Small intestine (tissue), 7 donors: ENCODE results near the gene NID2. TPM values are rescaled to one million over a fixed set of nuclear protein-coding genes. Genes with fewer than 3 reads are reported as not detected.

ENCODE experiments used
- DNase-seq, 2 donors: peaks; one replicate each; pipeline versions ENCODE4 v3.0.0 to v3.0.0-alpha.2; 2013
- FAIRE-seq: peaks from 2 replicates; lab custom pipeline; 2012; peaks lifted over from hg19 to GRCh38; lab: Jason Lieb, UNC
- H3K27ac ChIP-seq, 3 donors: one replicate each; pipeline ENCODE4 v1.5.1; 2013; ENCODE audit warnings: low read length in 2 of 3, mild to moderate bottlenecking in 2 of 3, control low read depth in 1 of 3, inconsistent platforms in 1 of 3, low read depth in 1 of 3, moderate library complexity in 1 of 3
- H3K27me3 ChIP-seq, 3 donors: one replicate each; pipeline ENCODE4 v1.6.1; 2013; ENCODE audit warnings: low read length in 3 of 3, inconsistent platforms in 1 of 3; ENCODE audit not compliant: control insufficient read depth in 3 of 3, insufficient read depth in 3 of 3
- H3K36me3 ChIP-seq, 3 donors: one replicate each; pipeline ENCODE4 v1.6.1; 2013; ENCODE audit warnings: low read length in 3 of 3, inconsistent platforms in 1 of 3, low read depth in 1 of 3, mild to moderate bottlenecking in 1 of 3, moderate library complexity in 1 of 3; ENCODE audit not compliant: control insufficient read depth in 3 of 3, insufficient read depth in 2 of 3
- H3K4me1 ChIP-seq, 3 donors: one replicate each; pipeline ENCODE4 v1.6.1; 2013; ENCODE audit warnings: low read length in 2 of 3, inconsistent platforms in 1 of 3, low read depth in 1 of 3, mild to moderate bottlenecking in 1 of 3, moderate library complexity in 1 of 3; ENCODE audit not compliant: control insufficient read depth in 3 of 3, insufficient read depth in 2 of 3
- H3K4me3 ChIP-seq, 3 donors: one replicate each; pipeline ENCODE4 v1.5.1; 2013; ENCODE audit warnings: low read length in 3 of 3, control low read depth in 1 of 3, inconsistent platforms in 1 of 3, low read depth in 1 of 3, mild to moderate bottlenecking in 1 of 3, moderate library complexity in 1 of 3
- H3K9me3 ChIP-seq, 2 donors: one replicate each; pipeline ENCODE4 v1.6.1; 2013; ENCODE audit warnings: low read depth in 1 of 2, low read length in 1 of 2; ENCODE audit not compliant: control insufficient read depth in 2 of 2, insufficient read depth in 1 of 2
- WGBS, 3 donors: extraction: QIAGEN DNeasy Blood & Tissue Kit; methylation state at CpG; one replicate each; pipeline ENCODE4 v1.1.7; 2013; 5-methylcytosine and 5-hydroxymethylcytosine counted together
- polyA plus RNA-seq, 4 donors: library from polyadenylated mRNA; stranded (reverse) in 3 of 4; unstranded in 1 of 4; fragments of 200-250 nt in 3 of 4; fragments of 120-200 nt in 1 of 4; gene quantifications; one replicate each; pipeline versions ENCODE4 v1.2.1 to v1.2.3, GENCODE V29; 2013
- donor health status: healthy with polysubstance abuse.
- donor health status: control.
- donor health status: control.
- donor health status: Bipolar disorder and iron deficiency.
- donor health status: healthy.

The NID2 gene
- polyA plus RNA-seq, 4 donors = 2.2 to 18.2 (median 3.6) TPM

GRCh38 chr14:51962711-51963110, 106.1 kb downstream of the NID2 start:
- FAIRE-seq = no peak
- Histone ChIP-seq H3K27ac (peak overlapping the region in 1 of 3 donors; percentile 26), H3K4me3 (no peak overlapping the region), H3K36me3 (peaks cover 0 to 2% (median 2%) of the 10 kb centered on the region in 3 donors), H3K9me3 (peaks cover 0 to 9% of the 10 kb centered on the region in 2 donors), H3K4me1 (no peaks in the 10 kb centered on the region), H3K27me3 (no peaks in the 10 kb centered on the region)
- 24 to 30% (median 25%) methylated on average over 3 of the region's 3 CpGs for WGBS, 3 donors
- no peak for DNase-seq

- no peak for FAIRE-seq
Observed at GRCh38 chr14:51960866-51961265, 108.0 kb downstream of the NID2 start.

GRCh38 chr14:51959928-51960327, 108.9 kb downstream of the NID2 start:
- H3K27ac ChIP-seq = no peak overlapping the region
- H3K9me3 ChIP-seq = peaks cover 0 to 9% of the 10 kb centered on the region in 2 donors
- H3K4me3 ChIP-seq = no peak overlapping the region
- WGBS, 3 donors = 96 to 100% (median 99%) methylated on average over 1 of the region's 1 CpG
- no peak for DNase-seq
- H3K27me3 ChIP-seq = no peaks in the 10 kb centered on the region
- H3K36me3 ChIP-seq = peaks cover 0 to 2% (median 0%) of the 10 kb centered on the region in 3 donors
- FAIRE-seq = no peak
- no peaks in the 10 kb centered on the region for H3K4me1 ChIP-seq

More at GRCh38 chr14:51960866-51961265, 108.0 kb downstream of the NID2 start:
- Histone ChIP-seq H3K9me3 (peaks cover 0 to 9% of the 10 kb centered on the region in 2 donors), H3K4me3 (no peak overlapping the region), H3K27me3 (no peaks in the 10 kb centered on the region), H3K36me3 (peaks cover 0 to 2% (median 0%) of the 10 kb centered on the region in 3 donors), H3K27ac (no peak overlapping the region), H3K4me1 (no peaks in the 10 kb centered on the region)
- no peak for DNase-seq

- H3K36me3 ChIP-seq = peaks cover 0 to 2% (median 0%) of the 10 kb centered on the region in 3 donors
- WGBS, 3 donors = 61 to 73% (median 61%) methylated on average over 2 of the region's 2 CpGs
- no peak for DNase-seq
- H3K27ac ChIP-seq = no peak overlapping the region
- no peaks in the 10 kb centered on the region for H3K27me3 ChIP-seq
- H3K4me3 ChIP-seq = no peak overlapping the region
- no peak for FAIRE-seq
- no peaks in the 10 kb centered on the region for H3K4me1 ChIP-seq
- H3K9me3 ChIP-seq = peaks cover 0 to 9% of the 10 kb centered on the region in 2 donors
Observed at GRCh38 chr14:51957950-51958349, 110.9 kb downstream of the NID2 start.

Other genes starting within 250 kb of the NID2 start
- gene GNG2, start 208.4 kb downstream of the NID2 start, polyA plus RNA-seq = 10 to 100 TPM in 3 of 4 donors, 1 to 10 TPM in 1; 2.9 to 18.3 (median 12.4) TPM
- 100 to 1,000 TPM in 3 of 4 donors, 10 to 100 TPM in 1; 98.1 to 189 (median 127) TPM for gene RTRAF, start 79.5 kb downstream of the NID2 start, polyA plus RNA-seq
- 1 to 10 TPM in 1 of 4 donors, under 1 TPM in 1, not detected in 2; 0.25 to 6.6 TPM for gene PTGDR, start 198.6 kb upstream of the NID2 start, polyA plus RNA-seq
- gene PTGER2, start 245.3 kb upstream of the NID2 start, polyA plus RNA-seq = 1 to 10 TPM in 3 of 4 donors, under 1 TPM in 1; 0.45 to 5.1 (median 2.9) TPM